Epithelial cell of esophagus (primary cell): ENCODE data around the gene BIVM.

Experiments used
- DNase-seq: peaks from one replicate; pipeline ENCODE4 v3.0.0; 2010; ENCODE audit warnings: low read depth
- H3K4me3 ChIP-seq: 2 replicates; pipeline ENCODE4 v1.5.1; 2011; ENCODE audit warnings: mild to moderate bottlenecking, low read length, control low read depth
- CTCF ChIP-seq: IDR thresholded peaks from 2 replicates; pipeline ENCODE4 v1.5.1; 2011; ENCODE audit warnings: low read depth, mild to moderate bottlenecking, low read length, control low read depth, inconsistent platforms; ENCODE audit not compliant: insufficient read depth; ENCODE audit errors: missing control alignments

BIVM gene

GRCh38 chr13:102869948-102870676 lies 71.2 kb downstream of the BIVM start:
- DNase-seq, result peak; percentile 10
- no peak overlapping the region for H3K4me3 ChIP-seq
- TF ChIP-seq CTCF, result no peak

GRCh38 chr13:102870677-102871415 lies 71.9 kb downstream of the BIVM start:
- peak; percentile 81 for TF ChIP-seq CTCF
- DNase-seq, result peak; percentile 63
- H3K4me3 ChIP-seq, result no peak overlapping the region

- TF ChIP-seq CTCF, result no peak
- H3K4me3 ChIP-seq, result no peak overlapping the region
- DNase-seq, result no peak
Observed at GRCh38 chr13:102872131-102872530, 73.2 kb downstream of the BIVM start.

GRCh38 chr13:102872531-102872930 lies 73.6 kb downstream of the BIVM start:
- TF ChIP-seq CTCF, result no peak
- DNase-seq, result no peak

GRCh38 chr13:102873653-102874052 lies 74.7 kb downstream of the BIVM start:
- no peak for TF ChIP-seq CTCF
- DNase-seq, result peak; percentile 76

More at GRCh38 chr13:102872531-102872930, 73.6 kb downstream of the BIVM start:
- no peak overlapping the region for H3K4me3 ChIP-seq

GRCh38 chr13:102875256-102875655 lies 76.3 kb downstream of the BIVM start:
- TF ChIP-seq CTCF, result no peak
- no peak for DNase-seq
- H3K4me3 ChIP-seq, result no peak overlapping the region

More at GRCh38 chr13:102873653-102874052, 74.7 kb downstream of the BIVM start:
- H3K4me3 ChIP-seq, result no peak overlapping the region
